Stimulated activated CD8-positive, alpha-beta memory T cell treated with anti-CD3 and anti-CD28 coated beads, Interleukin-12 subunit alpha, Interleukin-12 subunit beta, amount 100 ng/mL, for 24 hours (primary cell): ENCODE measurements around the gene UNK.

Experiments used
- DNase-seq: peaks from one replicate; pipeline ENCODE4 v3.0.0-alpha.2; 2020; ENCODE audit errors: extremely low read depth

Gene UNK

GRCh38 chr17:75820094-75821080, 35.8 kb downstream of the UNK start:
- DNase-seq: no peak

- DNase-seq: no peak
Observed at GRCh38 chr17:75821552-75821951, 36.9 kb downstream of the UNK start.

GRCh38 chr17:75822119-75822799, 37.7 kb downstream of the UNK start:
- DNase-seq: no peak

GRCh38 chr17:75822800-75823166, 38.2 kb downstream of the UNK start:
- DNase-seq: no peak

GRCh38 chr17:75823257-75824041, 38.8 kb downstream of the UNK start:
- DNase-seq: no peak

GRCh38 chr17:75824050-75824552, 39.5 kb downstream of the UNK start:
- DNase-seq: no peak

GRCh38 chr17:75824666-75825065, 40.1 kb downstream of the UNK start:
- DNase-seq: no peak

- DNase-seq: no peak
Observed at GRCh38 chr17:75825149-75825552, 40.5 kb downstream of the UNK start.

GRCh38 chr17:75825748-75826370, 41.3 kb downstream of the UNK start:
- DNase-seq: no peak

GRCh38 chr17:75826561-75827307, 42.1 kb downstream of the UNK start:
- DNase-seq: no peak

- no peak for DNase-seq
Observed at GRCh38 chr17:75827308-75828075, 42.9 kb downstream of the UNK start.

- DNase-seq: no peak
Observed at GRCh38 chr17:75828076-75828400, 43.4 kb downstream of the UNK start.

GRCh38 chr17:75828741-75829140, 44.1 kb downstream of the UNK start:
- DNase-seq: no peak

- DNase-seq: no peak
Observed at GRCh38 chr17:75829747-75830146, 45.1 kb downstream of the UNK start.

GRCh38 chr17:75830164-75831031, 45.8 kb downstream of the UNK start:
- DNase-seq: no peak

- DNase-seq: no peak
Observed at GRCh38 chr17:75831032-75831571, 46.5 kb downstream of the UNK start.

- DNase-seq: no peak
Observed at GRCh38 chr17:75832164-75832651, 47.6 kb downstream of the UNK start.

GRCh38 chr17:75832652-75833400, 48.2 kb downstream of the UNK start:
- no peak for DNase-seq
